Renal cortical epithelial cell (primary cell): Measurements from ENCODE around the gene REV1. TPM values are rescaled to one million over a fixed set of nuclear protein-coding genes. Genes with fewer than 3 reads are reported as not detected.
A peak's percentile ranks its signal among the peaks of the same experiment; 100 is the strongest.
"Not testable (repeated sequence)": the region's sequence is repeated elsewhere in the genome, so short reads cannot be mapped to it uniquely, and the experiment has no call there.

Source experiments
- DNase-seq: peaks from one replicate; pipeline ENCODE4 v3.0.0-alpha.2; 2011; ENCODE audit warnings: low read depth
- total RNA-seq: library from RNA; depleted of rRNA; stranded (reverse); fragments of >200 nt; gene quantifications from 2 replicates; pipeline ENCODE4 v1.2.3, GENCODE V29; 2014

Gene REV1
- total RNA-seq, 1 donor from 2014 or later: 54.6 TPM

- DNase-seq: peak; percentile 16
These were observed 85.6 kb downstream of the REV1 start for GRCh38 chr2:99404039-99404796.

- DNase-seq: peak; percentile 49
These were observed 86.3 kb downstream of the REV1 start for GRCh38 chr2:99403524-99403923.

DNA sequence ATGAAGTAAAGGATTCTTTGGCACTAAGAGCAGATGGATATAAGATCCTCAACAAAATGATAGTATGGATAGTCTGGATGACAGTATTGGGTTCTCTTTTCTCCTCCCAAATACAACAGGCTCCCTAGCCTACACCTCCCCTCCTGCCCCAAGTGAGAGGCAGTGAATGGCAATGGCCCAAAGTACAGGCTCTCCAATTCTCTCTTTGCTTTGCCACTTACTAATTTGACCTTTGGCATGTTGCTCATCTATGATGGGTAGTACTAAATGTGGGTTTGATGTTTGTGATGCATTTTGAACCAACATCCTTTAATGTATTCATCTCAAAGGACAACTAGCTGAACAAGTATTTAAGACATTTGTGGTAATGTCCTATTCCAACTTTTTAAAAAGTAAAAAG is 86.7 kb downstream of the REV1 start:
- no peak for DNase-seq

- no peak for DNase-seq
These were observed 88.0 kb downstream of the REV1 start for GRCh38 chr2:99401841-99402240.

- DNase-seq: no peak
These were observed 90.0 kb downstream of the REV1 start for GRCh38 chr2:99399795-99400194.

- no peak for DNase-seq
These were observed 90.8 kb downstream of the REV1 start for GRCh38 chr2:99399063-99399462.

DNA sequence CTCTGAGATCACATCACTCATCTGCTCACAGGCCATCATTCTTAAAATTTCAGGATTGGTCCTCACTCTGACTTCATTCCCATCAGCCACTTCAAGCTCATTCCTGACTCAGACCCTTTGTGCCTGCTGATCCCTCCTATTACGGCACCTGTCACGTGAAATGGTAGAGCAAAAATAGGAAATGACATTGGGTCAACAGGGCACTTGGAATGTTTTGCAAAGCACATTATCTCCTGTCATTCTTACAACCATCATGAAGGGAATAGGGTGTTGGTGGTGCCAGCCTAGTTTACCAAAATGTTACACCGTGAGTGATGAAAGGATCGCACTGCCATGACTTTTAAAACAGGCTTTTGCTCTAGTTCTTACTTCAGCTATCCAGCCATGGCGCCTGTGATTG is 91.5 kb downstream of the REV1 start:
- no peak for DNase-seq

DNA sequence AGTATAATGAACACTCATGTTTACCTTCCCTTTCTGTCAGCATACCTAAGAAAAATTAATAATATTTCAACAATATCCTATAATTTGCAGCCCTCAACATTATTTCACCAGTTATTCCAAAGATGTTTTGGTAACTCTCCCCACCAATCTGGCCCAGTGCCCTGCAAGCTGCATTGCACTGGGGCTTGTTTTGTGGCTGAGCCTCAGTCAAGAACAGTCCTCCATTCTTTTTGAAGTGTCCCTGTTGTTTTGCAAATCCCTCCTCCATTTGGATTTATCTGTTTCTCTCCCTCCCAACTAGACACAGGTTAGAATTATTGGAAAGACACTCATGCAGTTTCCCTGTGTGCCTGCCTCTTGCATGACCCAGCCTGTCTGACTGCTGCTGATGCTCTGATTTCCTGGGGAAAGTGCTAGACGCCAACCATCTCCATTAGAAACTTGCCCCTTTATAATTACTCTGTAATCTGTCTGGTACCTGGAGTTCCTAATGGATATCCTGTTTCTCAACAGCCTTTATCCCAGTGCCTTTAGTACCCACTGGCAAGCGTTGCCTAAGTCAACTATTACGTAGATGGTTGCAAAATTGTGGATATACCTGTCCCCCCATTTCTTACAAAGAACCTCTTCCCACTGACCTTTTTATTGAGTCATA is 92.4 kb downstream of the REV1 start:
- no peak for DNase-seq

GRCh38 chr2:99395589-99396130 is 94.2 kb downstream of the REV1 start:
- DNase-seq: no peak

GRCh38 chr2:99389946-99390345 is 99.9 kb downstream of the REV1 start:
- no peak for DNase-seq

DNA sequence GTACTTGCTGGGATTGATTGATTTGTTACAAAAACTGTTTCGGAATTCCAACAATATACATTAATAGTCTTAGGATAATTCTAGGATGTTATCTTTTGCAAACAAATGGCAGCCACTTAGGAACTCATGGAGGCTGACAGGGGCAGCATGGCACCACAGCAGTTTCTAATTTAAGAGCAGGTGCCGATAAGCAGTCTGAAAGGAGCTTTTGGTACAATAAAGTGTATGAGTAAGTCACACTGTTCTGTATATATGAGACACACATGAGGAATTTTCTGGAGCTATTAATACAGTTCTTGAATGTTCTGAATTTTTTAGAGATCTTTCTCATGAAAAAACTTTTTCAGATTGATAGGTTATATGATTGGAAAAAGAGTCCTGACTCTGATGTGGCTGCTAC is 100.4 kb downstream of the REV1 start:
- no peak for DNase-seq

- DNase-seq: no peak
These were observed 100.9 kb downstream of the REV1 start for GRCh38 chr2:99388892-99389291.

GRCh38 chr2:99386011-99386410 is 103.8 kb downstream of the REV1 start:
- DNase-seq: no peak

- peak; percentile 33 for DNase-seq
These were observed 107.7 kb downstream of the REV1 start for GRCh38 chr2:99382143-99382542.

- peak; percentile 94 for DNase-seq
These were observed 109.3 kb downstream of the REV1 start for GRCh38 chr2:99380376-99381010.

- no peak for DNase-seq
These were observed 111.9 kb downstream of the REV1 start for GRCh38 chr2:99377879-99378278.

- DNase-seq: no peak
These were observed 113.5 kb downstream of the REV1 start for GRCh38 chr2:99376254-99376864.

DNA sequence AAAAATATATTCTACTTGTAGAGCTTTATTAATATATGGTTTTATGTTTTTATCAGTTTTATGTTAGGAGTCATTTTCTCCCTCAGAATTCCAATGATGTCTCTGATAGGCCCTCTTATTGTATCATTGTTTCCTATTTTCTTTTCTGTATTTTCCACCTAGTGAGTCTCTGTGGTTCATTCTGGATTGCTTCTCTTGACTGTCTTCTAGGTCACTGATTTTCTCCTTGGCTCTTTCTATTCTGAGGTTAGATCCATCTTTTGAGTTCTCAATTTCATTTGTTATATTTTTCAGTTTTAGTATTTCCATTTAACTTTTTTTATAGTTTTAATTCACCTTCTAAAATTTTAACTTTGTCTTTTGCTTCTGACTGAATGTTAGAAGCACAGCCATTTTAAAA is 115.1 kb downstream of the REV1 start:
- DNase-seq: no peak

DNA sequence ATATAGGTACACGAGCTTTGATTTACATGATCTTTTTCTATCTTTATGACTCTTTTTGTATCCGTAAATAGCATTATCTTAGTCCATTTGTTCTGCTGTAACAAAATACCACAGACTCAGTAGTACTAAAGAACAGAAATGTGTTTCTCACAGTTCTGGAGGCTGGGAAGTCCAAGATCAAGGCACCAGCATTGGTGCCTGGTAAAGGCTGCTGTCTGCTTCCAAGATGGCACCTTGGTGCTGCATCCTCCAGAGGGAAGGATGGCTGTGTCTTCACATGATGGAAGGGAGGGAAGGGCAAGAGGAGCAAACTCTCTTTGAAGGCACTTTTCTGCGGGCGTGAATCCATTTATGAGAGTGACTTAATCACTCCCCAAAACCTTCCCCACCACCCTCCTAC is 116.7 kb downstream of the REV1 start:
- DNase-seq: no peak

GRCh38 chr2:99368854-99369253 is 121.0 kb downstream of the REV1 start:
- DNase-seq: not testable (repeated sequence)

GRCh38 chr2:99365661-99366060 is 124.2 kb downstream of the REV1 start:
- DNase-seq: no peak

- DNase-seq: no peak
These were observed 133.0 kb downstream of the REV1 start for GRCh38 chr2:99356853-99357252.
